ENCODE results near the gene ANKRD10.
A peak's percentile ranks its signal among the peaks of the same experiment; 100 is the strongest.
"Not testable (repeated sequence)": the region's sequence is repeated elsewhere in the genome, so short reads cannot be mapped to it uniquely, and the experiment has no call there.

The ANKRD10 gene

DNA sequence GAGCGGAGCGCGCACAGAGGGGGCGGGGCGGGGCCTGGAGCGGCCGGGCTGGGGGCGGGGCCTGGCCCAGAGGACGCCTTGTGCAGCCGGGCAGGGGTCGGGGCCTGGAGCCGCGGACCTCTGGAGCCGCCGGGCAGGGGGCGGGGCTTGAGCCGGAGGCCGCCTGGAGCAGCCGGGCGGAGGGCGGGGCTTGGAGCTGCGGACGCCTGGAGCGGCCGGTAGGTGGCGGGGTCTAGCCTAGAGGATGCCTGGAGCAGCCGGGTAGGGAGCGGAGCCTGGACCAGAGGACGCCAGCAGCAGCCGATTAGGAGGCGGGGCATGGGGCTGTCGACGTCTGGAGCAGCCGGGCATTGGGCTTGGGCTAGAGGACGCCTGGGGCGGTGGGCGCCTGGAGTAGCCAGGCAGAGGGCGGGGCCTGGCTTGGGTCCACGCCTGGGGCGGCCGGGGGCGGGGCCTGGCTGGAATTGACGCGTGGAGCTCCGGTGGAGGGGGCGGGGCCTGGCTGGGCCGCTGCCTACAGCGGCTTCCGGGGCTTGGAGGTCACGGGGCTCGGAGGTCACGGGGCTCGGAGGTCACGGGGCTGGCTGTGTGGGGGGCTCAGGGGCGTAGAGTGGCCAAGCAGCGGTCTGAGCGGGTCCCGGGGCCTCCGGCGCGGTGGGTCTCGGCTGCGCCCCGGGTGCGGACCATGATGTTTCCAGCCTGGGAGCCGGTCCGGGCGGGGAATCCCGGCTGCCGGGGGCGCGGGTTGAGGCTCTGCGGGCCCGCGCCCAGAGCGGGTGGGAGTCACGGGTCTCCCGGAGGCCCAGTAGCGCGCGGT lies at the start of gene ANKRD10:
Gene ANKRD10, minus strand, starts transcription at position 13 of the 817 bp plus-strand sequence. CDS start 135 bp downstream, outside the sequence.
- peak; percentile 98 for DNase-seq (ENCODE audit: low spot score)

- peak; percentile 75 for DNase-seq (ENCODE audit: low spot score)
Measured at GRCh38 chr13:110964229-110965037, 49.6 kb upstream of the ANKRD10 start.

- DNase-seq (ENCODE audit: low spot score), result no peak
Measured at GRCh38 chr13:110963554-110963970, 48.7 kb upstream of the ANKRD10 start.

DNA sequence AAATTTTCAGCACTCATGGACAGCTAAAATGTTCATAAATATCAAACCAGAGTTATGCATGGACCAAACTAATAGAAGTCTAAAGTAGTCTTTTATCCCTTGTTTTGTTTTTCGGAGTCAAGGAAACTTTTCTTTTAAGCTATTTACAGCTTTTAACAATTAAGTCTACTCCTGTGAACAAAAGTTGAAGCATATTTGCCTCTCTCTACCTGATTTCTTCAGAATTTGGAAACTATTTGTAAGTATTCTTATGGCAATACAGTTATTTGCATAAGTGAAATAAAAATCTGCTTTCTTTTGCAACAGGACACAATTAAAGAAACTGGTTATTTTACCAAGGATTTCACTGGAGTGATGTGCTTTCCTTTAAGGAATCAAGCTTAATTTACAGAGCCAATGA lies 47.1 kb upstream of the ANKRD10 start:
- DNase-seq (ENCODE audit: low spot score), result no peak

DNA sequence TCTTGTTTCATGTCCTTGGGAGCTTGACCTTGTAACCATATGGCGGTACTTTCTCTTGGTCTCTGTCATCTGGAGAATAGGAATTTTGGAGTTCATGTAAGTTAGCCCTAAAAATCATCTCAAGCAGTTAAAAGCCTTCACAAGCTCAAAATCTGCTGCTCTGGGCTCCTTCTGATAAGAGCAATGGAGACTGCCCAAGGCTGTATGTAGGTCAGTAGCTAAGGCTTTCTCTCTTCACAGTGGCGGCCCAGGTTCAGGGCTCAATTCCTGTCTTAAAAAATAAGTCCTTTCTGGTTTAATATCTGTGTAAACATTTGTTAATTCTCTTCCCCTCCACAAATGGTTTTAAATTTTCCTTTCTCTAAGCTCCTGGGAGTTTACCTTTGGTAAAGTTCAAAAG lies 45.3 kb upstream of the ANKRD10 start:
- no peak for DNase-seq (ENCODE audit: low spot score)

GRCh38 chr13:110957931-110958330 lies 43.1 kb upstream of the ANKRD10 start:
- no peak for DNase-seq (ENCODE audit: low spot score)

GRCh38 chr13:110957181-110957884 lies 42.5 kb upstream of the ANKRD10 start:
- peak; percentile 86 for DNase-seq (ENCODE audit: low spot score)

DNA sequence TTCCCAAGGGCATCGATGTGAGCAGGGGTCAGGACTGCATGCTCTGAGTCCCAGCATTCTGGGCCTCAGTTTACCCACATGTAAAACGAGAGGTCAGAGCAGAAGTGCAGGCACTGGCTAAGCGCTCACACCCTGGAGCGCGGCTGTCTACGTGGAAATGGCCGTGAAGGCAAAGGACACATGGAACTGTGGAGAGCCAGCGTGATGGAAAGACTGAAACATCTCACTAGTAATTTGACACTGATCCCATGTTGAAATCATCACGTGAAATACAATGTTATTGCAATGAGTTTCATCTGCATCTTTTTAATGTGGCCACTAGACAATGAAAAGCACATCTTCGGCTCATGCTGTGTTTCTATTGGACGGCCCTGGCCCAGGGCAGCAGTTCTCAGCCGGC lies 41.3 kb upstream of the ANKRD10 start:
- not testable (repeated sequence) for DNase-seq (ENCODE audit: low spot score)

- not testable (repeated sequence) for DNase-seq (ENCODE audit: low spot score)
Measured at GRCh38 chr13:110955608-110956007, 40.7 kb upstream of the ANKRD10 start.

- peak; percentile 93 for DNase-seq (ENCODE audit: low spot score)
Measured at GRCh38 chr13:110955072-110955503, 40.2 kb upstream of the ANKRD10 start.

DNA sequence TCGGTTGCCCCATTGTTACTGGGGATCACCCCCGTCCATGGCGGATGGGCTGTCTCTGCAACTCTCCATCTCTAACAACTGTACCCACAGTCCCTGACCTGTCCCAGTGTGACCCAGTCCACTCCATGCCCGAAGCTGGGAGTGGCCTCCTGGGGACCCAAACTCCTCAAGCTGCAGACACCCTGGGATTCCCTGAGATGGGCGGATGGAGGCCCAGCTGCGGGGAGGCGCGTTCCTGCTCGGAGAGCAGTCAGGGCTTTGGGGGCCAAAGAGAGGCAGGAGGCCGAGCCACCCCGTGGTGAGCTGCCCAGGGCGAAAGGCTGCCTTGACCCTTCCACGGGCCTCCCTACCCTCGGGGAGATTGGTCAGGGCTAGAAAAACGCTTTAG lies 39.7 kb upstream of the ANKRD10 start:
- not testable (repeated sequence) for DNase-seq (ENCODE audit: low spot score)

DNA sequence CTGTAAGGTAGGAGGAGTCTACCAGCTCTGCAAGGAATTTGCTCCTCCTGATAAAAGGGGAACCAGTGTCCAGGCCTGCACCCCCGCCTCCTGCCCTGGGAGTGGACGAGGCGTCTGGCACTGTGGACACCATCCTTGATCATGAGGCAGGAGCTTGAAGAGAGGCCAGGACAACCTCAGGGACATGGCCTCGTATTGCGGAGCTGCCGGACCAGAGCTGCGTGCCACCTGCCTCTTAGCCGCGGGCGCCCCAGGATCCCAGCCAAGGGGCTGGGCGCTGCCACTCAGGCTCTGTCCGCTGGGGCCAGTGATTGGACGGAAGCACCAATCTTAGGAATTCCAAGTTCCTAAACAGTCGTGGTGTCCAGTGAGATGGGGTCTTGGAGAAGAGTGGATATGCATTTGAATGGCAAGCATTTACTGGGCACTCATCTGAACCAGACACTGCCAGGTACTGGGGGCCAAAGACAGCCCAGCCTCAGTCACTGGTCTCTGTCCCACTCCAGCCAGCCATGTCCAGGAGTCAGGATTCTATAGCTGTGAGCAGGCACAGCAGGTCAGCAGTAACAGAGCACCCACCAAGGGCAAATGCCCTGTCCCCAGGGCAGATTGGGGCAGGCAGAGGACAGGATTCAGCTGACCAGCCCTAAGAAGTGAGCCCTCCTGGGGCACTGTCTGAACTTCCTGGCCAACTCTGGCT lies 39.1 kb upstream of the ANKRD10 start:
- no peak for DNase-seq (ENCODE audit: low spot score)

- DNase-seq (ENCODE audit: low spot score), result no peak
Measured at GRCh38 chr13:110953416-110953815, 38.5 kb upstream of the ANKRD10 start.

GRCh38 chr13:110952135-110952534 lies 37.3 kb upstream of the ANKRD10 start:
- not testable (repeated sequence) for DNase-seq (ENCODE audit: low spot score)

GRCh38 chr13:110950819-110951570 lies 36.1 kb upstream of the ANKRD10 start:
- DNase-seq (ENCODE audit: low spot score), result no peak

- DNase-seq (ENCODE audit: low spot score), result no peak
Measured at GRCh38 chr13:110950356-110950755, 35.5 kb upstream of the ANKRD10 start.

GRCh38 chr13:110949628-110950027 lies 34.8 kb upstream of the ANKRD10 start:
- no peak for DNase-seq (ENCODE audit: low spot score)

- no peak for DNase-seq (ENCODE audit: low spot score)
Measured at GRCh38 chr13:110949116-110949515, 34.2 kb upstream of the ANKRD10 start.

DNA sequence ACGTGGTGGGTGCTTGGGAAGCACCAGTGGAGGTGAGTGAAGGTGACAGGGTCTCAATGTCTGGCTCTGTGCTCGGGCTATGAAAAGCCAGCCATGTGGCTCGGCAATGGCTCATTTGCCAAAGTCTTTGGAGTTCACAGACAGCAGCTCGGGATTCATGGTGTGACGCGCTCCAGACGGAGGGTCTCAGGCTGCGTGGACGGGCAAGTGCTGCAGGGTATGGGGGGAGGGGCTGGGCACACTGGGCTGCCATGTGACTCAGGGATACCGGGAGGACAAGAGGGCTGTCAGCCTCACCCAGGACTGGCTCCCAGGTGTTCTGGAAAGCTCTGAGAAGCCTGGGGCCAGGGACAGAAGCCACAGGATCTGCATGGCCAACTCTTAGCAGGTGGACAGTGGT lies 32.5 kb upstream of the ANKRD10 start:
- DNase-seq (ENCODE audit: low spot score), result not testable (repeated sequence)

DNA sequence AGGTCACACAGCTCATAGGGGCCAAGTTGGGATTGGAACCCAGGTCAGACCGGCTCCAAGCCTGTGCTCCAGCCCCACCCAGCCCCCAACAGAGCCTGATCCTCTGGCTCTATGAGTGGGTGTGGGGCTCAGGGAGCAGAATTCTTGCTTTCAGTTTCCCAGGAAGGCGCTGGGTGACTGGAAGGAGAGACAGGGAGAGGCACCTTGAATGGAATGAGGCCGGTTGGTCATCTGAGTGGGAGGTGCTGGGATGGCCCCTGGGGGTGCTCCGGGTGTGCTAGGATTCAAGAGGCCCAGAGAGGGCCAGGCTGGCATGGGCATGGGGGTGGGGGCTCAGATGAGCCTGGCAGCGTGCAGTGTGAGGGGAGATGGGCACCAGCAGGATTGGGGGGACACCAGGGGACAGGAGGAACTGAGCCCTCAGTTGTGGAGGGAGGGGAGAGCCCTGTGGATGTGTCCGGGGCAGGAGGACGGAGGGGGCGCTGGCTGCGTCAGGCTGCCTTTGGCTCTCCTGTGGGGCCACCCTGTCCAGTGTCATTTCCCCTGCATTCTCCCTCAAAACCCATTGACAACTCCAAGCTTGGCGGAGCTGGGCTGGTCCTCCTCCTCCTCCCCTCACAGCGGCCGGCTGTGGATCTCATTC lies 31.2 kb upstream of the ANKRD10 start:
- DNase-seq (ENCODE audit: low spot score), result no peak
